Tibial nerve (tissue), 4 donors: Measurements from ENCODE around the gene PERCC1.

Experiments
- CTCF ChIP-seq, 5 experiments: fragments of 200-600 bp in 3 of 5; fragments of 450-650 bp in 2 of 5; sonication (generic) in 3 of 5; IDR thresholded peaks; one replicate each; pipeline ENCODE4 v1.5.1; 2016 to 2019; ENCODE audit warnings: antibody characterized with exemption in 5 of 5, mild to moderate bottlenecking in 3 of 5, moderate library complexity in 2 of 5
- EP300 ChIP-seq, 2 donors: sonication (generic); formaldehyde crosslinking; IDR thresholded peaks; one replicate each; pipeline ENCODE4 v1.6.1; 2017; ENCODE audit warnings: antibody characterized with exemption in 2 of 2, mild to moderate bottlenecking in 1 of 2

DNA sequence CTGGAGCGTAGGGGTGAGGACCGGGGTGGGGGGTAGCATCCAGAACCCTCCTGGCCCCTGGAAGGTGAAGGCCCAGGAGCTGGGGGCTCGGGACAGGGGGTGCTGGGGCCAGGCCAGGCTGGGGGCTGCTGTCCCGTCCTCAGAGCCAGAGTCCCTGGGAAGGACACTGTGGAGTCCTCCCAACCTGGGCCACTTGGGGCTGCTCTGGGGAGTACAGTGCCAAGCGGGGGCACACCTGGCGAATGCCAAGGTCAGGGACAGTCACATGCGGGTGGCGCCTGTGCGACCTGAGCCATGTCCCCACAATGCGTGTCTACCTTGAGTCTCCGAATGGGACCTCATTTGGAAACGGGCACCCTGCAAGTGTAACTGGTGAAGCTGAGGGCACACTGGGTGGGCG is 1.2 kb upstream of the PERCC1 start:
- TF ChIP-seq EP300 (IDR thresholded peaks at IDR 0.05) (no peak), CTCF (IDR thresholded peaks at IDR 0.05) (no peak)
